Kidney (tissue), 14 donors: ENCODE measurements around the gene WDR4. TPM values are rescaled to one million over a fixed set of nuclear protein-coding genes. Genes with fewer than 3 reads are reported as not detected.
"Not testable (repeated sequence)": the region's sequence is repeated elsewhere in the genome, so short reads cannot be mapped to it uniquely, and the experiment has no call there.

Experiments
- DNase-seq, 5 donors: peaks; one replicate each; pipeline ENCODE4 v3.0.0-alpha.2; 2013 to 2020
- FAIRE-seq: peaks from 2 replicates; lab custom pipeline; 2012; peaks lifted over from hg19 to GRCh38; lab: Jason Lieb, UNC
- H3K27ac ChIP-seq, 2 donors: one replicate each; pipeline ENCODE4 v1.7.0; 2013; ENCODE audit warnings: low read depth in 2 of 2, low read length in 2 of 2, inconsistent platforms in 1 of 2
- H3K27me3 ChIP-seq: one replicate; pipeline ENCODE4 v1.7.1; 2013; ENCODE audit warnings: low read length, inconsistent platforms; ENCODE audit not compliant: control insufficient read depth, insufficient read depth
- H3K36me3 ChIP-seq, 3 donors: one replicate each; pipeline versions ENCODE4 v1.7.0 to v1.7.1; 2013; ENCODE audit warnings: low read length in 3 of 3, control low read depth in 1 of 3, inconsistent platforms in 1 of 3; ENCODE audit not compliant: insufficient read depth in 3 of 3, control insufficient read depth in 2 of 3
- H3K4me1 ChIP-seq, 3 donors: one replicate each; pipeline versions ENCODE4 v1.7.0 to v1.7.1; 2013; ENCODE audit warnings: low read length in 3 of 3, inconsistent platforms in 1 of 3, low read depth in 1 of 3; ENCODE audit not compliant: control insufficient read depth in 2 of 3, insufficient read depth in 2 of 3
- H3K4me3 ChIP-seq, 3 donors: one replicate each; pipeline versions ENCODE4 v1.7.0 to v1.8.1; 2013; ENCODE audit warnings: low read length in 3 of 3, control low read depth in 1 of 3, inconsistent platforms in 1 of 3
- H3K9ac ChIP-seq, 3 donors: one replicate each; pipeline versions ENCODE4 v1.7.0 to v1.7.1; 2013; ENCODE audit warnings: low read length in 3 of 3, control low read depth in 1 of 3, inconsistent platforms in 1 of 3
- H3K9me3 ChIP-seq, 3 donors: one replicate each; pipeline versions ENCODE4 v1.7.0 to v1.7.1; 2013; ENCODE audit warnings: low read length in 3 of 3, control low read depth in 1 of 3, inconsistent platforms in 1 of 3; ENCODE audit not compliant: control insufficient read depth in 2 of 3, insufficient read depth in 1 of 3
- CTCF ChIP-seq: IDR thresholded peaks from 3 replicates; pipeline ENCODE4 v1.5.1; 2012; ENCODE audit warnings: mild to moderate bottlenecking, moderate library complexity, borderline replicate concordance; ENCODE audit not compliant: insufficient read depth; ENCODE audit errors: extremely low read depth
- intact Hi-C: fragments of 100-400 bp; cut with DNase I; formaldehyde crosslinking; loops from one replicate; pipeline ENCODE4 v1.11.1; 2022
- polyA plus RNA-seq: library from polyadenylated mRNA; stranded (reverse); fragments of 350-450 nt; fragmentation: Illumina TruSeq; extraction: RNeasy Lipid Tissue Mini Kit (QIAGEN cat#74804); gene quantifications from one replicate; pipeline ENCODE4 v1.2.3, GENCODE V29; 2014; ENCODE audit warnings: low read depth, low replicate concordance; ENCODE audit not compliant: insufficient read depth
- total RNA-seq: library from RNA; stranded (reverse); fragmentation: NEBNext Ultra II Directional; extraction: Animal tissue kit (Norgen Biotek cat#: 25700); gene quantifications from one replicate; pipeline ENCODE4 v1.2.1, GENCODE V29; 2021
- donor health status: control.
- donor health status: control.
- donor health status: control.
- donor health status: control.
- donor health status: control.
- donor health status: DM: yes; HTN: yes; CAD: no.
- donor health status: Normal renal cell carcinoma (clear cell type).

The WDR4 gene
- total and polyA plus RNA-seq, 2 donors from 2014 or later: 4.8 to 20.4 TPM

DNA sequence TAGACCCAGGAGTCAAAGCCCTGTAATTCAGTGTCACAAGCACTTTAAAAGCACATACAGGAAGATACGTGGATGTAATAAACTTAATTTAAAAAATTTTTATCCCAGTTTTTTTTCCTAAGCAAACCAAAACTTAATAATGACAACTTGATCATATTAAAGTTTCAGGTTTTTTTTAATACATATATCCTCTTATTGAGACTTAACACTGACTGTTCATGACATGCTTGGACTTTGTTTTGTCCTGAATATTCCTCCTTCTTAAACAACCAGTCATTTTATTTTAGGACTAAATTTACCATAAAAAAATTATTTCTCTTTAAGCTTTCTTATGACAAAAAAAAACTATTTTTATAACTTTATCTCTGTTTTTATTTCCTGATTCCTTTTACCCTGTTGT is 64.1 kb downstream of the WDR4 start:
- intact Hi-C loops: loop anchor here (10.0 kb wide), 1 partner anchor 220 kb away; no protein-coding TSS in a partner anchor

DNA sequence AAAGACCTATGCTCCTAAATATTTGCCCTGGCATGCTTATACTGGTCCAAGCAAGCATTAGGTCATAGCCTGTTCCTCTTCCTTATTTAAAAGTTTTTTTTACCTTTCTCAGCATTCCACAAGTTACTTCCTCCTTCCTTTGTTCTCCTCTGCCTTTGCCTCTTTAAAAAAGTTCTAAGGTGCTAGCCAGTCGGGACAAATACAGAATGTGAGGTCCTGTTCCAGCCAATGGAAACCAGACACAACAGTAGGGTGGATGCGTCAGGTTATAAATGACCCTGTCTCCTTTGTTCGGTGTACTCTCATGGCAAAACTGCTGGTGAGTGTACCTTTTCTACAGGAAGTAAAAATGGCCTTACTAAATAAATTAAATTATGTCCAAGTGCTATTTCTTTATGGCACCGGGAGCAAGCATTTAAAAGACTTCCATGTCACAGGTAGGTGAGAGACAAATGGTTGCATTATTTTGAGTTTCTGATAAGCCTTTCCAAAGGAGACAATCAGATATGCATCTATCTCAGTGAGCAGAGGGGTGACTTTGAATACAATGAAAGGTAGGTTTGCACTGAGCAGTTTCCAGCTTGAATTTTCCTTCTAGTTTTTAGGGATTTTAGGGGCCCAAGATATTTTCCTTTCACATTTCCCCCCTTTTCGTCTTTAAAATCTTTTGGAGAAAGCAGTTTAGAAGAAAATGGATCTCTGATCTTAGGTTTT is 66.7 kb downstream of the WDR4 start:
- FAIRE-seq, H3K36me3 ChIP-seq, H3K27ac ChIP-seq, H3K4me1 ChIP-seq, DNase-seq, H3K4me3 ChIP-seq, H3K9me3 ChIP-seq, H3K9ac ChIP-seq, H3K27me3 ChIP-seq: not testable (repeated sequence)
- intact Hi-C loops: loop anchor here (10.0 kb wide), 1 partner anchor 218 kb away; no protein-coding TSS in a partner anchor

More for the DNA sequence above, 64.1 kb downstream of the WDR4 start:
- no peak for TF ChIP-seq CTCF
- H3K4me3 ChIP-seq: no peak overlapping the region
- no peak overlapping the region for H3K27ac ChIP-seq
- H3K27me3 ChIP-seq: no peaks in the 10 kb centered on the region
- H3K4me1 ChIP-seq: no peaks in the 10 kb centered on the region
- no peak overlapping the region for H3K9ac ChIP-seq
- FAIRE-seq (no peak), DNase-seq (no peak)
- H3K9me3 ChIP-seq: no peaks in the 10 kb centered on the region
- H3K36me3 ChIP-seq: no peaks in the 10 kb centered on the region

- Histone ChIP-seq H3K27me3 (no peaks in the 10 kb centered on the region), H3K4me1 (no peaks in the 10 kb centered on the region), H3K36me3 (no peaks in the 10 kb centered on the region), H3K4me3 (no peak overlapping the region), H3K27ac (no peak overlapping the region), H3K9ac (no peak overlapping the region), H3K9me3 (no peaks in the 10 kb centered on the region)
- intact Hi-C loops: loop anchor here (10.0 kb wide), 1 partner anchor 217 kb away; no protein-coding TSS in a partner anchor
- DNase-seq: no peak
- FAIRE-seq: no peak
- no peak for TF ChIP-seq CTCF
These were observed 67.4 kb downstream of the WDR4 start for GRCh38 chr21:42811960-42812359.

DNA sequence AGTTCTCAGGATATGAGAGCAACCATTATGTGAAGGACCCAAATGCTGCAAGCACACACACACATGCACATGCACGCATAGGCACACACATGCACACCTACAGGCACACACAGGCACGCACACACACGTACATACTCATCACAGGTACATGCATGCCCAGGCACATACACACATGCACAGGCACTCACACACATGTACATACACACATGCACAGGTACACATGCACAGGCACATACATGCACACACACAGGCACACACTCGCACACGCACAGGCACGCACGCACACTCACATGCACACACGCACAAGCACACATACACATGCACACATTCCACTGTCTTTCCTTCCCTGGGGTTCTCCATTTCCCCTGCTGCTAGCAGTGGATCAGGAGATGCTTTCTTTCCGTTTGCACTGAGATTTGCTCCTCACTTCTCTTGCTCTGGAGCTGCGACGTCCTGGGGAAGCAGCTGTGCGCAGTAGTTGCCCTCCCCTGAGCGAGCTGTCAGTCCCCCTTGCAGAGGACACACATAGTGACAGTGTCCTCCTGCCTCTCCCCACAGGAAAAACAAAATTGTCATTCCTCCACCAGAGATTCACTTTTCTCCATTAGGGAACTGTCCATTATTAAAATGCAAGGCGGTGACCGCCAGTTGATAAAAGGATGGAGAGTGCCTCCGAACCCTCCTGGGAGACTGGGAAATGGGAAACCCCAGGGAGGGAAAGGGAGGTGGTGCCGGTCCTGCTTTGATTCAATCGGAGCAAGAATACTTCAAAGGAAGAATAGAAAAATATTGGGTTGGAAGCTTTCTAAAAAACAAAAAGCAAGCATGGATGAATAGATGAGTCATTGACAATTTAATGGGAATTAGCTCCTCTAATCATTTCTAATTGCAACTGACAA is 69.5 kb downstream of the WDR4 start:
- no peak overlapping the region for H3K27ac ChIP-seq
- H3K27me3 ChIP-seq: no peaks in the 10 kb centered on the region
- intact Hi-C loops: loop anchor here (10.0 kb wide), 1 partner anchor 215 kb away; no protein-coding TSS in a partner anchor

More for the DNA sequence above, 69.5 kb downstream of the WDR4 start:
- Histone ChIP-seq H3K4me1 (no peaks in the 10 kb centered on the region), H3K4me3 (no peak overlapping the region), H3K36me3 (no peaks in the 10 kb centered on the region), H3K9me3 (no peaks in the 10 kb centered on the region), H3K9ac (no peak overlapping the region)
- FAIRE-seq: no peak
- no peak for TF ChIP-seq CTCF
- no peak for DNase-seq
